ENCODE results near the gene TUT1. TPM values are rescaled to one million over a fixed set of nuclear protein-coding genes. Genes with fewer than 3 reads are reported as not detected.
A peak's percentile ranks its signal among the peaks of the same experiment; 100 is the strongest.

The TUT1 gene
- total and polyA plus RNA-seq, 3 donors from 2014 or later: 24.3 to 30.0 (median 25.0) TPM

DNA sequence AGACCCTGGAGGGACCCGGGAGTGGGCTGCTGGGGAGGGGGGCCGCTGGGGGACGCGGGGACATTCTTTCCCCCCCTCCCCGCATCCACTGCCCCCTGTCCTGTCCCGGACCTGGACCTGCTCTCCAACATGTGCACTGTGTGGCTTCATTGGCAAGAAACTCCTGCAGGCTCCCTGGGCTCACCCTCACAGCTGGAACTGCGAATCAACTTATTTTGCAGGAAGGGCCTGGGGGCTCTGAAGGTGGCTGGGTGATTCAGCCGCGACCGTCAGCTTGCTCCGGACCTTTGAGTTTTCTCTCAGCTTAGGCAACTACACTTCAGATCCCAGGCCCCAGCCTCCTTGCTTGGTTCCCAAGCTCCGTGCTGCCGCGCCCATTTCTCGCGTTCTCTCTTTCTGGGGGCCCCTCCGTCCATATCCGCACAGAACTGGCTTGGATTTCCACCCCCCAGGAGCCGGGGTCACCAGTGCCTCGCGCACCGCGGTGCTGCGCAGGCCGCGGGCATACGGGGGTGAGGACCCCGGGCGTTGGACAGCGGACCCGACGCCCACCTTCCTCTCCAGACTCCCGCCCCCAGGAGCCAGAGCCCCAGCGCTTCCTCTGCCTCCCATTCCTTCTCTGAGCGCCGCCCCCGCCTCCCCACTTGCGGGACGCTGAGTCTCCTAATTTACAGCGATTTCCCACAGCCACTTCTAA, 44.2 kb downstream of the TUT1 start:
- H3K9me3 ChIP-seq: no peaks in the 10 kb centered on the region
- DNase-seq: peak; percentile 47
- peaks cover 44% of the 10 kb centered on the region for H3K4me1 ChIP-seq
- intact Hi-C loops (cut with DNase I; ENCODE audit: low total_unique reads): loop anchor here (10.0 kb wide), 1 partner anchor 152 kb away; no protein-coding TSS in a partner anchor
- TF ChIP-seq POLR2A (IDR thresholded peaks at IDR 0.05): no peak
- TF ChIP-seq, protein P1, sequence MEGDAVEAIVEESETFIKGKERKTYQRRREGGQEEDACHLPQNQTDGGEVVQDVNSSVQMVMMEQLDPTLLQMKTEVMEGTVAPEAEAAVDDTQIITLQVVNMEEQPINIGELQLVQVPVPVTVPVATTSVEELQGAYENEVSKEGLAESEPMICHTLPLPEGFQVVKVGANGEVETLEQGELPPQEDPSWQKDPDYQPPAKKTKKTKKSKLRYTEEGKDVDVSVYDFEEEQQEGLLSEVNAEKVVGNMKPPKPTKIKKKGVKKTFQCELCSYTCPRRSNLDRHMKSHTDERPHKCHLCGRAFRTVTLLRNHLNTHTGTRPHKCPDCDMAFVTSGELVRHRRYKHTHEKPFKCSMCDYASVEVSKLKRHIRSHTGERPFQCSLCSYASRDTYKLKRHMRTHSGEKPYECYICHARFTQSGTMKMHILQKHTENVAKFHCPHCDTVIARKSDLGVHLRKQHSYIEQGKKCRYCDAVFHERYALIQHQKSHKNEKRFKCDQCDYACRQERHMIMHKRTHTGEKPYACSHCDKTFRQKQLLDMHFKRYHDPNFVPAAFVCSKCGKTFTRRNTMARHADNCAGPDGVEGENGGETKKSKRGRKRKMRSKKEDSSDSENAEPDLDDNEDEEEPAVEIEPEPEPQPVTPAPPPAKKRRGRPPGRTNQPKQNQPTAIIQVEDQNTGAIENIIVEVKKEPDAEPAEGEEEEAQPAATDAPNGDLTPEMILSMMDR (IDR thresholded peaks at IDR 0.05): no peak
- no peaks in the 10 kb centered on the region for H3K36me3 ChIP-seq (ENCODE audit: low read depth, missing control alignments)
- H3K4me3 ChIP-seq: peak overlapping the region; percentile 86 to 93
- WGBS, 2 donors: 5 to 8% methylated on average over 20 to 38 of the region's 40 CpGs
- no peaks in the 10 kb centered on the region for H3K27me3 ChIP-seq
- H3K27ac ChIP-seq: peak overlapping the region; percentile 84 to 95

DNA sequence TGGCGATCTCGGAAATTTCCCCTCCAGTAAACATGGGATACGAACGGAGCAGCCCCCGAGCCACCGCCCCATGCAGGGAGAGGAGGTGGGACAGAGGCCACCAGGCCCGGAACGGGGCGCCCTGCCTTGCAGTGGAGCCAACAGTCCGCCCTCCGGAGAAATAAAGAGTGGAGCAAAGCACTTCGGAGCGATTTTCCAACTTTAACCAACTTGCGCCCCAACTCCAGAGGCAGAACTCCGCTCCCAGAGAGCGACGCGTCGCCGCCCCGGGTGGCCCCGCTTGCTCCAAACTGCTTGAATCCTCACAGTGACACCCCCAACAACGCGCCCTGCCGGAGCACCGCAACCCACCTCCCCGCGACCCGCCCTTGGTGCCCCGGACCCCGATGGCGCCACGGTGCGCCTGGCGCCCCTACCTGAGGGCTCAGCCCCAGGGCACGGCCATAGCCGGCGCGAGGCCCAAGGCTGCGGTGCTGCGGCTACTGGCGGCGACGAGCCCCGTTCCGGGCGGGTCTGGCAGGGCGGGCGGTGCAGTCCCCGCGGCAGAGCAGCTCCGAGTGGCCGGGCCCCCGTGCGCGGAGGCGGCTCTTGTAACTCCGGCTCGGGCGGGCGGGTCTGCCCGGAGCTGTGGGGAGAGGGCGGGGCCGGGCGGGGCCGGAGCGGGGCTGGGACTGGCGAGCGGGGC, 44.9 kb downstream of the TUT1 start, which contains the start of gene AHNAK:
Gene AHNAK, minus strand, starts transcription at position 563 of the 685 bp plus-strand sequence. CDS start 10,708 bp downstream, outside the sequence.
- H3K27ac ChIP-seq: peak within 1 kb of the TSS; percentile 84 to 95
- 0 to 2% methylated on average over 23 to 62 of the region's 69 CpGs for WGBS, 2 donors
- H3K27me3 ChIP-seq: no peaks in the 10 kb centered on the region
- no peaks in the 10 kb centered on the region for H3K9me3 ChIP-seq
- intact Hi-C loops (cut with DNase I; ENCODE audit: low total_unique reads): loop anchor here (10.0 kb wide), 1 partner anchor 152 kb away; no protein-coding TSS in a partner anchor
- H3K36me3 ChIP-seq (ENCODE audit: low read depth, missing control alignments): no peaks in the 10 kb centered on the region
- peak within 1 kb of the TSS; percentile 86 to 93 for H3K4me3 ChIP-seq
- peak; percentile 85 for DNase-seq
- TF ChIP-seq POLR2A (IDR thresholded peaks at IDR 0.05): peak; percentile 33
- TF ChIP-seq, protein P1 (IDR thresholded peaks at IDR 0.05): no peak
- peaks cover 45% of the 10 kb centered on the region for H3K4me1 ChIP-seq

DNA sequence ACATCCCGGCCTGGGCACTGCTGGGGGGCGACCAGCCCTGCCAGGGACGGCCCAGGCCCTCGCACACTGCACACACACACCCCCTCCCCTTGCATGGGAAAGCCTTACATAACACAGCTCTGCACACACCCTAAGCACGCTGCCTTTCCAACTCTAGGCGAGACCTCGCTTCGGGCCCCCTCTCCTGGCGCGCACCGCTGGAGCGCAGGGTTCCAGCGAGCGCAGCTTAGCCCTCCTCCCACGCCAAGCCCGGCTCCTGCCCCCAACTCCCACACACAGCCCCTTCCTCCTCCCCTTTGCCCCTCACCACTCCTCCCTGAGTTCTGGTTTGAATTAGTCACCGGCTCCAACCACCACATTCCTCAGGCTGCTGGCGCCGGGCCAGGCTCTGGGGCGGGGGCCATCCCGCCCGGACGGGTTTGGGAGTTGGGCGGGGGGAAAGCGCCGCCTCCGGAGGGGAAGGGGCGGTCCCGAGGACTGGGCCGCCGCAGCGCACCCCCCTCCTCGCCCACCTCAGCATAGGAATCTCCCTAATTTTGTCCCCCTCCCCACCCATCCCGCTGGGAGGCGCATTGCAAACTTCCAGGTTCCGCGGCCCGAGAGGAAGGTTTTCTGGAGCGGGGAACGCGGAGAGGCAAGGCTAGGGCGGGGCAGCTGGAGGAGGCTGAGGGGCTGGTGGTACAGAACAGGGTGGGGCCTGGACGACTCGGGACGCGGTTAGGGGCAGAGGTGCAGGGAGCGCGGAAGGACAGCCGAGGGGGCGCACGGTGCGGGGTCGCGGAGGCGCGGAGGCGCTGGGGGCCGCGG, 45.7 kb downstream of the TUT1 start:
- no peaks in the 10 kb centered on the region for H3K36me3 ChIP-seq (ENCODE audit: low read depth, missing control alignments)
- H3K27ac ChIP-seq: peak overlapping the region; percentile 84 to 95
- intact Hi-C loops (cut with DNase I; ENCODE audit: low total_unique reads): loop anchor here (10.0 kb wide), 1 partner anchor 151 kb away; no protein-coding TSS in a partner anchor
- no peaks in the 10 kb centered on the region for H3K9me3 ChIP-seq
- DNase-seq: peak; percentile 82
- H3K27me3 ChIP-seq: no peaks in the 10 kb centered on the region
- peak overlapping the region; percentile 86 to 93 for H3K4me3 ChIP-seq
- WGBS, 2 donors: 1% methylated on average over 44 to 59 of the region's 59 CpGs
- TF ChIP-seq POLR2A (IDR thresholded peaks at IDR 0.05): no peak
- TF ChIP-seq, protein P1 (IDR thresholded peaks at IDR 0.05): no peak
- H3K4me1 ChIP-seq: peaks cover 51% of the 10 kb centered on the region

DNA sequence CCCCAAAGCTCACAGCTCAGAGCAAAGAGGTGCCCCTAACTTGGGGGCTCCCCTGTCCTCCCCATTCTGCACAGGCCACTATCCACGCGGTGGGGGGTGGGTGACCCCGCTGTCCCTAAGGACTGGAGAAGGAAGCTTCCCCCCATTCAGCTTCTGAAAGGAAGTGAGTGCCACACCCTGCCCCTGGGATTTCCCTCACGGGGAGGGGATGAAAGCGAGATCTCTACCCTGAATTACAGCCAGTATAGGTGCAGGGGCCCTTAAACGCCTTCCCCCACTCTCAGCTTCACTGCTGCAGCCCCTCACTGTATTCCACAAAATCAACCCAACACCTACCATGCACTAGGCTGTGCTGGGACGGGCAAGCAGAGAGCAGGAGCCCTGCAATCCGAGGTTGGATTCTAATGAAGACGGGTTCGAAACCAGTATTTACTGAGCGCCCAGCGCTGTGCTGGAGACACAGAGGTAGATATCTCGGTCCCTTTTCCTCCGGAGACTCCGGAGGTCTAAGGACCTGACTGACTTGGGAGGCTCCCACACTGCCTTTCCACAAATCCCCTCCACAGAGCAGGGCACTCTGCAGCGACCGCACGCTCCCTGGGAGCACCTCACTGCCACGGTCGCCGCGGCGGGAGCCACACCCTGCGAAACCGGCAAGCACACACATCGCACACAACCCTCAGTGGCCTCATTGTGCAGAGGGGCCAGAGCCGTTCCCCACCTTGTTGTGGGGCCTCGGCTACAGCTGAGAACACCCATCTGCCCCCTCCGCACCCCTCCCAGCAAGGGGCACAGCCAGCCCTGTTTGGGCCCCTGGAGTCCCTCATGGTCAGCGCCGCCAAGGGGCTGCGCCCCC, 46.5 kb downstream of the TUT1 start:
- DNase-seq: no peak
- Histone ChIP-seq H3K4me3 (peak overlapping the region; percentile 86 to 93), H3K4me1 (peaks cover 58% of the 10 kb centered on the region), H3K27ac (peak overlapping the region; percentile 84 to 95), H3K27me3 (no peaks in the 10 kb centered on the region), H3K36me3 (ENCODE audit: low read depth, missing control alignments) (no peaks in the 10 kb centered on the region), H3K9me3 (no peaks in the 10 kb centered on the region)
- intact Hi-C loops (cut with DNase I; ENCODE audit: low total_unique reads): loop anchor here (5.0 to 10.0 kb wide), 2 partner anchors 113 to 150 kb away; no protein-coding TSS in a partner anchor
- TF ChIP-seq, protein P1 (IDR thresholded peaks at IDR 0.05): no peak
- no peak for TF ChIP-seq POLR2A (IDR thresholded peaks at IDR 0.05)
- WGBS, 2 donors: 7 to 29% methylated on average over 5 to 32 of the region's 32 CpGs

All from testis (tissue), 3 donors.